ENCODE data around the gene OSBPL10.

GRCh38 chr3:31832551-31832950, 148.5 kb downstream of the OSBPL10 start:
- TF ChIP-seq POLR2AphosphoS5 (IDR thresholded peaks at IDR 0.05) (no peak), CTCF (IDR thresholded peaks at IDR 0.05) (no peak), POLR2A (IDR thresholded peaks at IDR 0.05) (no peak)
